Measurements from ENCODE around the gene UBASH3A. TPM values are rescaled to one million over a fixed set of nuclear protein-coding genes. Genes with fewer than 3 reads are reported as not detected.

Gene UBASH3A
- polyA plus RNA-seq, 3 donors: not detected

- WGBS (ENCODE audit: insufficient coverage): 90% methylated on average over 7 of the region's 7 CpGs
- H3K36me3 ChIP-seq (replicated peaks in 1 of 2; ENCODE audit: control insufficient read depth in 1 of 2, insufficient read depth in 2 of 2, low read length in 2 of 2): no peaks in the 10 kb centered on the region
- H3K27ac Mint-ChIP-seq: no peak overlapping the region
Observed at GRCh38 chr21:42409366-42409765, 5.7 kb downstream of the UBASH3A start.

GRCh38 chr21:42411197-42411869 lies 7.6 kb downstream of the UBASH3A start:
- Mint-ChIP-seq H3K4me3 (no peak overlapping the region), H3K9me3 (no peaks in the 10 kb centered on the region), H3K36me3 (no peaks in the 10 kb centered on the region), H3K27ac (no peak overlapping the region), H3K27me3 (ENCODE audit: low read depth in 3 of 3) (peaks cover 1 to 4% (median 3%) of the 10 kb centered on the region in 3 donors), H3K4me1 (peaks cover 14% of the 10 kb centered on the region)
- H3K27me3 ChIP-seq (ENCODE audit: control insufficient read depth in 2 of 2, insufficient read depth in 2 of 2, low read length in 2 of 2): no peaks in the 10 kb centered on the region
- DNase-seq: no peak
- no peak overlapping the region for H3K9ac ChIP-seq (ENCODE audit: insufficient read depth, low read length, poor library complexity, severe bottlenecking)
- WGBS (ENCODE audit: insufficient coverage): 100% methylated on average over 3 of the region's 7 CpGs
- no peak overlapping the region for H3K27ac ChIP-seq (ENCODE audit: low read depth in 1 of 2, low read length in 2 of 2)
- H2AFZ ChIP-seq (ENCODE audit: insufficient read depth, low read depth, low read length, poor library complexity, severe bottlenecking): no peak overlapping the region
- TF ChIP-seq CTCF (IDR thresholded peaks at IDR 0.05): no peak
- H3K36me3 ChIP-seq (replicated peaks in 1 of 2; ENCODE audit: control insufficient read depth in 1 of 2, insufficient read depth in 2 of 2, low read length in 2 of 2): no peaks in the 10 kb centered on the region
- peaks cover 8% of the 10 kb centered on the region in 2 donors for H3K4me1 ChIP-seq (ENCODE audit: control insufficient read depth in 1 of 2, insufficient read depth in 2 of 2, low read length in 2 of 2)
- intact Hi-C loops (cut with micrococcal nuclease): no loop called here
- no peaks in the 10 kb centered on the region for H3K9me3 ChIP-seq (replicated peaks in 1 of 2; ENCODE audit: control insufficient read depth in 1 of 2, insufficient read depth in 1 of 2, low read length in 2 of 2)
- H4K20me1 ChIP-seq (ENCODE audit: insufficient read depth, low read length): no peaks in the 10 kb centered on the region
- H3K4me3 ChIP-seq (replicated peaks in 1 of 3; ENCODE audit: low read depth in 2 of 3, low read length in 3 of 3): no peak overlapping the region
- H3K79me2 ChIP-seq (ENCODE audit: insufficient read depth, low read length): no peaks in the 10 kb centered on the region
- H3K4me2 ChIP-seq (replicated peaks; ENCODE audit: extremely low read depth, low read length, poor library complexity, severe bottlenecking): no peak overlapping the region

More at GRCh38 chr21:42409366-42409765, 5.7 kb downstream of the UBASH3A start:
- no peaks in the 10 kb centered on the region for H3K9me3 Mint-ChIP-seq
- peaks cover 1 to 4% (median 3%) of the 10 kb centered on the region in 3 donors for H3K27me3 Mint-ChIP-seq (ENCODE audit: low read depth in 3 of 3)
- H2AFZ ChIP-seq (ENCODE audit: insufficient read depth, low read depth, low read length, poor library complexity, severe bottlenecking): no peak overlapping the region
- H3K4me2 ChIP-seq (replicated peaks; ENCODE audit: extremely low read depth, low read length, poor library complexity, severe bottlenecking): no peak overlapping the region
- TF ChIP-seq CTCF (IDR thresholded peaks at IDR 0.05): no peak
- peaks cover 8 to 11% of the 10 kb centered on the region in 2 donors for H3K4me1 ChIP-seq (ENCODE audit: control insufficient read depth in 1 of 2, insufficient read depth in 2 of 2, low read length in 2 of 2)
- no peak overlapping the region for H3K9ac ChIP-seq (ENCODE audit: insufficient read depth, low read length, poor library complexity, severe bottlenecking)
- H4K20me1 ChIP-seq (ENCODE audit: insufficient read depth, low read length): no peaks in the 10 kb centered on the region
- no peak overlapping the region for H3K4me3 Mint-ChIP-seq
- no peak overlapping the region for H3K4me3 ChIP-seq (replicated peaks in 1 of 3; ENCODE audit: low read depth in 2 of 3, low read length in 3 of 3)
- H3K27ac ChIP-seq (ENCODE audit: low read depth in 1 of 2, low read length in 2 of 2): no peak overlapping the region
- no peaks in the 10 kb centered on the region for H3K79me2 ChIP-seq (ENCODE audit: insufficient read depth, low read length)
- intact Hi-C loops (cut with micrococcal nuclease): no loop called here
- H3K9me3 ChIP-seq (replicated peaks in 1 of 2; ENCODE audit: control insufficient read depth in 1 of 2, insufficient read depth in 1 of 2, low read length in 2 of 2): no peaks in the 10 kb centered on the region
- H3K36me3 Mint-ChIP-seq: no peaks in the 10 kb centered on the region
- no peak for DNase-seq
- H3K27me3 ChIP-seq (ENCODE audit: control insufficient read depth in 2 of 2, insufficient read depth in 2 of 2, low read length in 2 of 2): no peaks in the 10 kb centered on the region
- peaks cover 12% of the 10 kb centered on the region for H3K4me1 Mint-ChIP-seq
